Embryonic facial prominence (tissue), 1 donor: Measurements from ENCODE around the gene PTGDS.
A peak's percentile ranks its signal among the peaks of the same experiment; 100 is the strongest.
"Not testable (repeated sequence)": the region's sequence is repeated elsewhere in the genome, so short reads cannot be mapped to it uniquely, and the experiment has no call there.

Experiments used
- DNase-seq: peaks from one replicate; pipeline ENCODE4 v3.0.0-alpha.2; 2016; ENCODE audit errors: extremely low spot score

PTGDS gene

GRCh38 chr9:136990242-136990911 lies 13.1 kb downstream of the PTGDS start:
- no peak for DNase-seq

GRCh38 chr9:136991993-136992818 lies 14.9 kb downstream of the PTGDS start, which contains the start of gene PAXX:
PAXX (plus strand) TSS chr9:136992422; CDS start chr9:136992444, 22 bp downstream.
- DNase-seq = peak; percentile 85

- DNase-seq = no peak
Measured at GRCh38 chr9:136992819-136993369, 15.6 kb downstream of the PTGDS start.

- DNase-seq = no peak
Measured at GRCh38 chr9:136994180-136994887, 17.0 kb downstream of the PTGDS start.

GRCh38 chr9:136994888-136995230 lies 17.6 kb downstream of the PTGDS start:
- DNase-seq = no peak

GRCh38 chr9:136995362-136995761 lies 18.1 kb downstream of the PTGDS start:
- DNase-seq = no peak

- DNase-seq = no peak
Measured at GRCh38 chr9:136995772-136996311, 18.5 kb downstream of the PTGDS start.

GRCh38 chr9:136996361-136997292 lies 19.3 kb downstream of the PTGDS start, which contains the start of gene CLIC3:
CLIC3 (minus strand) TSS chr9:136996568; CDS start chr9:136996543, 25 bp downstream.
- no peak for DNase-seq

- DNase-seq = no peak
Measured at GRCh38 chr9:136997371-136997770, 20.1 kb downstream of the PTGDS start.

- no peak for DNase-seq
Measured at GRCh38 chr9:136997830-136998234, 20.5 kb downstream of the PTGDS start.

GRCh38 chr9:137000177-137000930 lies 23.1 kb downstream of the PTGDS start:
- DNase-seq = no peak

GRCh38 chr9:137001857-137002645 lies 24.7 kb downstream of the PTGDS start:
- DNase-seq = no peak

GRCh38 chr9:137002646-137003041 lies 25.3 kb downstream of the PTGDS start:
- no peak for DNase-seq

- not testable (repeated sequence) for DNase-seq
Measured at GRCh38 chr9:137004285-137004684, 27.0 kb downstream of the PTGDS start.

- DNase-seq = no peak
Measured at GRCh38 chr9:137006116-137007003, 29.1 kb downstream of the PTGDS start.

- no peak for DNase-seq
Measured at GRCh38 chr9:137007108-137007815, 30.0 kb downstream of the PTGDS start.

- DNase-seq = no peak
Measured at GRCh38 chr9:137007816-137008270, 30.5 kb downstream of the PTGDS start.
